Stomach (tissue), 19 donors: Measurements from ENCODE around the gene CFAP20DC. TPM values are rescaled to one million over a fixed set of nuclear protein-coding genes. Genes with fewer than 3 reads are reported as not detected.
"Not testable (repeated sequence)": the region's sequence is repeated elsewhere in the genome, so short reads cannot be mapped to it uniquely, and the experiment has no call there.

ENCODE experiments used
- DNase-seq, 2 donors: peaks; one replicate each; pipeline versions ENCODE4 v3.0.0 to v3.0.0-alpha.2; 2013 to 2019
- H3K27ac ChIP-seq, 5 donors: fragments of 200-600 bp in 4 of 5; sonication (generic) in 4 of 5; one replicate each; pipeline ENCODE4 v1.5.1; 2013 to 2019; ENCODE audit warnings: mild to moderate bottlenecking in 1 of 5, moderate library complexity in 1 of 5
- H3K27me3 ChIP-seq, 3 donors: fragments of 200-600 bp; sonication (generic); one replicate each; pipeline ENCODE4 v1.5.1; 2017 to 2019; ENCODE audit warnings: mixed run types in 1 of 3
- H3K36me3 ChIP-seq, 4 donors: fragments of 200-600 bp; sonication (generic); 1 replicate in 3 of 4; 2 replicates in 1 of 4; pipeline ENCODE4 v1.5.1; 2016 to 2019
- H3K4me1 ChIP-seq, 4 donors: fragments of 200-600 bp; sonication (generic); one replicate each; pipeline ENCODE4 v1.5.1; 2016 to 2019
- H3K4me3 ChIP-seq, 4 donors: fragments of 200-600 bp; sonication (generic) in 3 of 4; one replicate each; pipeline ENCODE4 v1.5.1; 2016 to 2019; ENCODE audit warnings: mild to moderate bottlenecking in 1 of 4
- H3K9me3 ChIP-seq, 4 donors: fragments of 200-600 bp; sonication (generic); one replicate each; pipeline ENCODE4 v1.5.1; 2016 to 2019
- EP300 ChIP-seq: sonication (generic); formaldehyde crosslinking; IDR thresholded peaks from one replicate; pipeline ENCODE4 v1.6.1; 2017; ENCODE audit warnings: antibody characterized with exemption
- POLR2A ChIP-seq, 4 donors: fragments of 450-650 bp; IDR thresholded peaks; one replicate each; pipeline ENCODE4 v1.6.1; 2016; ENCODE audit warnings: antibody characterized with exemption in 4 of 4, control low read depth in 2 of 4, mild to moderate bottlenecking in 1 of 4, moderate library complexity in 1 of 4
- POLR2AphosphoS5 ChIP-seq, 3 donors: sonication (generic); formaldehyde crosslinking; IDR thresholded peaks; one replicate each; pipeline ENCODE4 v1.6.1; 2016; ENCODE audit warnings: antibody characterized with exemption in 3 of 3
- WGBS, 5 donors: extraction: QIAGEN DNeasy Blood & Tissue Kit in 3 of 5; methylation state at CpG; one replicate each; pipeline versions ENCODE4 v1.1.5 to v1.1.7; 2013 to 2018; 5-methylcytosine and 5-hydroxymethylcytosine counted together
- intact Hi-C: fragments of 100-400 bp; cut with DNase I; formaldehyde crosslinking; loops from one replicate; pipeline ENCODE4 v1.15.1; 2023; ENCODE audit warnings: low total_unique reads
- long read RNA-seq, 10 donors: transcript quantifications; one replicate each; lab custom pipeline, GENCODE V29; 2026
- polyA plus RNA-seq, 3 donors: library from polyadenylated mRNA; stranded (reverse); fragments of 200-250 nt; gene quantifications; one replicate each; pipeline ENCODE4 v1.2.3, GENCODE V29; 2013
- total RNA-seq, 5 donors: library from RNA; depleted of rRNA; stranded (reverse); fragments of >200 nt; gene quantifications; one replicate each; pipeline versions ENCODE4 v1.1.0 to v1.2.3, GENCODE V29; 2014 to 2016
- TF ChIP-seq, protein P1 (sequence below), 7 experiments: fragments of 450-650 bp in 4 of 7; fragments of 200-600 bp in 3 of 7; sonication (generic) in 3 of 7; IDR thresholded peaks; one replicate each; pipeline ENCODE4 v1.5.1; 2016 to 2019; ENCODE audit warnings: antibody characterized with exemption in 7 of 7, control low read depth in 2 of 7, mild to moderate bottlenecking in 1 of 7
- donor health status: healthy with polysubstance abuse.
- donor health status: Bipolar disorder and iron deficiency.
- donor health status: healthy.

Gene CFAP20DC
- total RNA-seq = 1 to 10 TPM in 1 of 5 donors, under 1 TPM in 1, not detected in 3; 0.89 to 1.1 TPM
- 1 to 10 TPM in 1 of 3 donors, under 1 TPM in 1, not detected in 1; 0.81 to 2.0 TPM for polyA plus RNA-seq
- long read RNA-seq, donor 1 = 0 reads
- long read RNA-seq, donor 2 = 0 reads
- long read RNA-seq, donor 3 = 0 reads
- long read RNA-seq, donor 4 = 0 reads
- long read RNA-seq, donor 5 = 0 reads
- long read RNA-seq, donor 6 = 0 reads
- long read RNA-seq, donor 7 = 0 reads
- long read RNA-seq, donor 8 = 0 reads
- long read RNA-seq, donor 9 = 0 reads
- long read RNA-seq, donor 10 = 0 reads

GRCh38 chr3:59049671-59050331 is at the start of gene CFAP20DC:
TSS of gene CFAP20DC (minus strand) at chr3:59050025. CDS start at chr3:59049631, 394 bp downstream.
- Histone ChIP-seq H3K4me1 (peaks cover 0 to 12% (median 3%) of the 10 kb centered on the region in 4 donors), H3K36me3 (no peaks in the 10 kb centered on the region), H3K4me3 (peak within 1 kb of the TSS; percentile 55 to 64 (median 59)), H3K27me3 (no peaks in the 10 kb centered on the region), H3K9me3 (no peaks in the 10 kb centered on the region), H3K27ac (peak within 1 kb of the TSS; percentile 1 to 77 (median 63))
- TF ChIP-seq, protein P1, sequence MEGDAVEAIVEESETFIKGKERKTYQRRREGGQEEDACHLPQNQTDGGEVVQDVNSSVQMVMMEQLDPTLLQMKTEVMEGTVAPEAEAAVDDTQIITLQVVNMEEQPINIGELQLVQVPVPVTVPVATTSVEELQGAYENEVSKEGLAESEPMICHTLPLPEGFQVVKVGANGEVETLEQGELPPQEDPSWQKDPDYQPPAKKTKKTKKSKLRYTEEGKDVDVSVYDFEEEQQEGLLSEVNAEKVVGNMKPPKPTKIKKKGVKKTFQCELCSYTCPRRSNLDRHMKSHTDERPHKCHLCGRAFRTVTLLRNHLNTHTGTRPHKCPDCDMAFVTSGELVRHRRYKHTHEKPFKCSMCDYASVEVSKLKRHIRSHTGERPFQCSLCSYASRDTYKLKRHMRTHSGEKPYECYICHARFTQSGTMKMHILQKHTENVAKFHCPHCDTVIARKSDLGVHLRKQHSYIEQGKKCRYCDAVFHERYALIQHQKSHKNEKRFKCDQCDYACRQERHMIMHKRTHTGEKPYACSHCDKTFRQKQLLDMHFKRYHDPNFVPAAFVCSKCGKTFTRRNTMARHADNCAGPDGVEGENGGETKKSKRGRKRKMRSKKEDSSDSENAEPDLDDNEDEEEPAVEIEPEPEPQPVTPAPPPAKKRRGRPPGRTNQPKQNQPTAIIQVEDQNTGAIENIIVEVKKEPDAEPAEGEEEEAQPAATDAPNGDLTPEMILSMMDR (IDR thresholded peaks at IDR 0.05) = no peak
- TF ChIP-seq POLR2AphosphoS5 (IDR thresholded peaks at IDR 0.05) (peak; percentile 55 to 82 (median 63)), EP300 (no peak), POLR2A (IDR thresholded peaks at IDR 0.05) (peak in 1 of 4 donors; percentile 13)
- intact Hi-C loops = no loop called here
- peak; percentile 91 to 98 for DNase-seq
- WGBS, 5 donors = 2 to 13% (median 3%) methylated on average over 26 to 60 of the region's 60 CpGs

DNA sequence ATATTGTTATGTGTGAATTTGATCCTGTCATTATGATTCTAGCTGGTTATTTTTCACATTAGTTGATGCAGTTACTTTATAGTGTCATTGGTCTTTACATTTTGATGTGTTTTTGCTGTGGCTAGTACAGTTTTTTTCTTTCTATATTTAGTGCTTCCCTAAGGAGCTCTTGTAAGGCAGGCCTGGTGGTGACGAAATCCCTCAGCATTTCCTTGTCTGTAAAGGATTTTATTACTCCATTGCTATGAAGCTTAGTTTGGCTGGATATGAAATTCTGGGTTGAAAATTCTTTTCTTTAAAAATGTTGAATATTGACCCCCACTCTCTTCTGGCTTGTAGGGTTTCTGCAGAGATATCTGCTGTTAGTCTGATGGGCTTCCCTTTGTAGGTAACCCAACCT is 48.7 kb upstream of the CFAP20DC start:
- H3K36me3 ChIP-seq, H3K27me3 ChIP-seq, H3K27ac ChIP-seq, H3K4me1 ChIP-seq, intact Hi-C loops, H3K4me3 ChIP-seq, DNase-seq, H3K9me3 ChIP-seq: not testable (repeated sequence)
- WGBS, 5 donors = 74 to 95% (median 81%) methylated on average over 1 of the region's 1 CpG

GRCh38 chr3:59094446-59094845 is 44.6 kb upstream of the CFAP20DC start:
- Histone ChIP-seq H3K4me3 (no peak overlapping the region), H3K4me1 (no peaks in the 10 kb centered on the region), H3K36me3 (no peaks in the 10 kb centered on the region), H3K27ac (no peak overlapping the region), H3K9me3 (peaks cover 0 to 6% (median 0%) of the 10 kb centered on the region in 4 donors), H3K27me3 (no peaks in the 10 kb centered on the region)
- 77 to 85% (median 80%) methylated on average over 3 of the region's 3 CpGs for WGBS, 5 donors
- TF ChIP-seq, protein P1 (IDR thresholded peaks at IDR 0.05) = no peak
- no peak for DNase-seq
- intact Hi-C loops = no loop called here

GRCh38 chr3:59093521-59093920 is 43.7 kb upstream of the CFAP20DC start:
- TF ChIP-seq, protein P1 (IDR thresholded peaks at IDR 0.05) = no peak
- TF ChIP-seq EP300 (no peak), POLR2A (IDR thresholded peaks at IDR 0.05) (no peak), POLR2AphosphoS5 (IDR thresholded peaks at IDR 0.05) (no peak)
- Histone ChIP-seq H3K27ac (no peak overlapping the region), H3K4me3 (no peak overlapping the region), H3K4me1 (no peaks in the 10 kb centered on the region), H3K9me3 (peaks cover 0 to 6% (median 0%) of the 10 kb centered on the region in 4 donors), H3K36me3 (no peaks in the 10 kb centered on the region), H3K27me3 (no peaks in the 10 kb centered on the region)
- intact Hi-C loops = no loop called here
- no peak for DNase-seq
- WGBS, 5 donors = 50 to 92% (median 58%) methylated on average over 1 of the region's 1 CpG

GRCh38 chr3:59088761-59089160 is 38.9 kb upstream of the CFAP20DC start:
- TF ChIP-seq, protein P1 (IDR thresholded peaks at IDR 0.05) = no peak
- no peak for TF ChIP-seq POLR2AphosphoS5 (IDR thresholded peaks at IDR 0.05)
- no peak for TF ChIP-seq EP300
- no peak for TF ChIP-seq POLR2A (IDR thresholded peaks at IDR 0.05)
- H3K4me1 ChIP-seq = no peaks in the 10 kb centered on the region
- intact Hi-C loops = no loop called here
- H3K27ac ChIP-seq = no peak overlapping the region
- no peaks in the 10 kb centered on the region for H3K9me3 ChIP-seq
- WGBS, 5 donors = 5 to 33% (median 12%) methylated on average over 1 of the region's 1 CpG
- no peak overlapping the region for H3K4me3 ChIP-seq
- no peaks in the 10 kb centered on the region for H3K36me3 ChIP-seq
- H3K27me3 ChIP-seq = no peaks in the 10 kb centered on the region
- DNase-seq = no peak
